ENCODE measurements around the gene TMEM59.

- TF ChIP-seq ZBTB8A (tag by site-specific recombination; IDR thresholded peaks at IDR 0.05) = no peak
- no peak for TF ChIP-seq CTCF (tag by site-specific recombination; IDR thresholded peaks at IDR 0.05)
- no peak for TF ChIP-seq ZNF423 (tag by site-specific recombination; IDR thresholded peaks at IDR 0.05)
- TF ChIP-seq, protein P1, sequence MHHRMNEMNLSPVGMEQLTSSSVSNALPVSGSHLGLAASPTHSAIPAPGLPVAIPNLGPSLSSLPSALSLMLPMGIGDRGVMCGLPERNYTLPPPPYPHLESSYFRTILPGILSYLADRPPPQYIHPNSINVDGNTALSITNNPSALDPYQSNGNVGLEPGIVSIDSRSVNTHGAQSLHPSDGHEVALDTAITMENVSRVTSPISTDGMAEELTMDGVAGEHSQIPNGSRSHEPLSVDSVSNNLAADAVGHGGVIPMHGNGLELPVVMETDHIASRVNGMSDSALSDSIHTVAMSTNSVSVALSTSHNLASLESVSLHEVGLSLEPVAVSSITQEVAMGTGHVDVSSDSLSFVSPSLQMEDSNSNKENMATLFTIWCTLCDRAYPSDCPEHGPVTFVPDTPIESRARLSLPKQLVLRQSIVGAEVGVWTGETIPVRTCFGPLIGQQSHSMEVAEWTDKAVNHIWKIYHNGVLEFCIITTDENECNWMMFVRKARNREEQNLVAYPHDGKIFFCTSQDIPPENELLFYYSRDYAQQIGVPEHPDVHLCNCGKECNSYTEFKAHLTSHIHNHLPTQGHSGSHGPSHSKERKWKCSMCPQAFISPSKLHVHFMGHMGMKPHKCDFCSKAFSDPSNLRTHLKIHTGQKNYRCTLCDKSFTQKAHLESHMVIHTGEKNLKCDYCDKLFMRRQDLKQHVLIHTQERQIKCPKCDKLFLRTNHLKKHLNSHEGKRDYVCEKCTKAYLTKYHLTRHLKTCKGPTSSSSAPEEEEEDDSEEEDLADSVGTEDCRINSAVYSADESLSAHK (tag by site-specific recombination; IDR thresholded peaks at IDR 0.05) = no peak
- TF ChIP-seq REST (tag by site-specific recombination; IDR thresholded peaks at IDR 0.05) = no peak
- TF ChIP-seq ZNF324 (tag by site-specific recombination; IDR thresholded peaks at IDR 0.05) = no peak
- TF ChIP-seq ZNF449 (tag by site-specific recombination; IDR thresholded peaks at IDR 0.05) = no peak
- TF ChIP-seq YY1 (tag by site-specific recombination; IDR thresholded peaks at IDR 0.05) = no peak
- TF ChIP-seq ZNF311 (tag by site-specific recombination; IDR thresholded peaks at IDR 0.05; ENCODE audit: borderline replicate concordance) = no peak
- no peak for TF ChIP-seq ZNF292 (tag by site-specific recombination; IDR thresholded peaks at IDR 0.05; ENCODE audit: borderline replicate concordance, low read depth)
- TF ChIP-seq, protein P2, sequence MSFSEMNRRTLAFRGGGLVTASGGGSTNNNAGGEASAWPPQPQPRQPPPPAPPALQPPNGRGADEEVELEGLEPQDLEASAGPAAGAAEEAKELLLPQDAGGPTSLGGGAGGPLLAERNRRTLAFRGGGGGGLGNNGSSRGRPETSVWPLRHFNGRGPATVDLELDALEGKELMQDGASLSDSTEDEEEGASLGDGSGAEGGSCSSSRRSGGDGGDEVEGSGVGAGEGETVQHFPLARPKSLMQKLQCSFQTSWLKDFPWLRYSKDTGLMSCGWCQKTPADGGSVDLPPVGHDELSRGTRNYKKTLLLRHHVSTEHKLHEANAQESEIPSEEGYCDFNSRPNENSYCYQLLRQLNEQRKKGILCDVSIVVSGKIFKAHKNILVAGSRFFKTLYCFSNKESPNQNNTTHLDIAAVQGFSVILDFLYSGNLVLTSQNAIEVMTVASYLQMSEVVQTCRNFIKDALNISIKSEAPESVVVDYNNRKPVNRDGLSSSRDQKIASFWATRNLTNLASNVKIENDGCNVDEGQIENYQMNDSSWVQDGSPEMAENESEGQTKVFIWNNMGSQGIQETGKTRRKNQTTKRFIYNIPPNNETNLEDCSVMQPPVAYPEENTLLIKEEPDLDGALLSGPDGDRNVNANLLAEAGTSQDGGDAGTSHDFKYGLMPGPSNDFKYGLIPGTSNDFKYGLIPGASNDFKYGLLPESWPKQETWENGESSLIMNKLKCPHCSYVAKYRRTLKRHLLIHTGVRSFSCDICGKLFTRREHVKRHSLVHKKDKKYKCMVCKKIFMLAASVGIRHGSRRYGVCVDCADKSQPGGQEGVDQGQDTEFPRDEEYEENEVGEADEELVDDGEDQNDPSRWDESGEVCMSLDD (tag by site-specific recombination; IDR thresholded peaks at IDR 0.05) = no peak
Measured at GRCh38 chr1:54002544-54003248, 50.3 kb downstream of the TMEM59 start.

All from HEK293 (cell line).